ENCODE results near the gene NMBR. TPM values are rescaled to one million over a fixed set of nuclear protein-coding genes. Genes with fewer than 3 reads are reported as not detected.
A peak's percentile ranks its signal among the peaks of the same experiment; 100 is the strongest.
"Not testable (repeated sequence)": the region's sequence is repeated elsewhere in the genome, so short reads cannot be mapped to it uniquely, and the experiment has no call there.

Gene NMBR
- total RNA-seq, 2 donors from 2014 or later, result 0.33 TPM; not detected in 1

GRCh38 chr6:142112451-142113061, 34.4 kb downstream of the NMBR start:
- 0 to 1% methylated on average over 4 of the region's 4 CpGs for WGBS, 2 experiments (ENCODE audit: insufficient coverage in 1 of 2, insufficient read length in 1 of 2)
- Mint-ChIP-seq H3K9me3 (no peaks in the 10 kb centered on the region), H3K4me1 (no peaks in the 10 kb centered on the region), H3K4me3 (no peak overlapping the region), H3K27ac (no peak overlapping the region), H3K27me3 (ENCODE audit: insufficient read depth) (no peaks in the 10 kb centered on the region), H3K36me3 (ENCODE audit: low read depth) (no peaks in the 10 kb centered on the region)
- H3K27me3 ChIP-seq (ENCODE audit: control insufficient read depth, insufficient read depth, low read length, poor library complexity, severe bottlenecking), result no peaks in the 10 kb centered on the region
- peak; percentile 88 for TF ChIP-seq CTCF (conservative IDR thresholded peaks at IDR 0.05)
- H3K36me3 ChIP-seq (ENCODE audit: control insufficient read depth, insufficient read depth, low read length), result no peaks in the 10 kb centered on the region
- no peaks in the 10 kb centered on the region for H3K4me1 ChIP-seq (ENCODE audit: control insufficient read depth, insufficient read depth, low read length)
- H3K27ac ChIP-seq (ENCODE audit: low read depth, low read length), result no peak overlapping the region
- H3K9ac ChIP-seq (ENCODE audit: extremely low read depth, low read length, poor library complexity, severe bottlenecking), result no peak overlapping the region
- no peak overlapping the region for H3K4me3 ChIP-seq (ENCODE audit: low read length)
- peak; percentile 92 for DNase-seq
- H3K9me3 ChIP-seq (ENCODE audit: control insufficient read depth, low read length), result no peaks in the 10 kb centered on the region

- not testable (repeated sequence) for H3K36me3 Mint-ChIP-seq (ENCODE audit: low read depth); H3K27ac Mint-ChIP-seq; H3K9ac ChIP-seq (ENCODE audit: extremely low read depth, low read length, poor library complexity, severe bottlenecking); H3K36me3 ChIP-seq (ENCODE audit: control insufficient read depth, insufficient read depth, low read length); DNase-seq; H3K27ac ChIP-seq (ENCODE audit: low read depth, low read length); H3K4me3 Mint-ChIP-seq; H3K27me3 ChIP-seq (ENCODE audit: control insufficient read depth, insufficient read depth, low read length, poor library complexity, severe bottlenecking); H3K4me3 ChIP-seq (ENCODE audit: low read length); H3K9me3 Mint-ChIP-seq; H3K4me1 ChIP-seq (ENCODE audit: control insufficient read depth, insufficient read depth, low read length); H3K4me1 Mint-ChIP-seq; H3K27me3 Mint-ChIP-seq (ENCODE audit: insufficient read depth); H3K9me3 ChIP-seq (ENCODE audit: control insufficient read depth, low read length)
- 92 to 95% methylated on average over 7 to 8 of the region's 9 CpGs for WGBS, 2 experiments (ENCODE audit: insufficient coverage in 1 of 2, insufficient read length in 1 of 2)
Measured at GRCh38 chr6:142110820-142111219, 36.1 kb downstream of the NMBR start.

- not testable (repeated sequence) for DNase-seq; H3K27ac Mint-ChIP-seq; H3K36me3 ChIP-seq (ENCODE audit: control insufficient read depth, insufficient read depth, low read length); H3K9ac ChIP-seq (ENCODE audit: extremely low read depth, low read length, poor library complexity, severe bottlenecking); H3K4me1 Mint-ChIP-seq; H3K27me3 ChIP-seq (ENCODE audit: control insufficient read depth, insufficient read depth, low read length, poor library complexity, severe bottlenecking); H3K9me3 Mint-ChIP-seq; H3K4me3 Mint-ChIP-seq; H3K27ac ChIP-seq (ENCODE audit: low read depth, low read length); H3K4me3 ChIP-seq (ENCODE audit: low read length); H3K36me3 Mint-ChIP-seq (ENCODE audit: low read depth); H3K27me3 Mint-ChIP-seq (ENCODE audit: insufficient read depth); H3K4me1 ChIP-seq (ENCODE audit: control insufficient read depth, insufficient read depth, low read length); H3K9me3 ChIP-seq (ENCODE audit: control insufficient read depth, low read length)
- 94 to 97% methylated on average over 3 to 5 of the region's 5 CpGs for WGBS, 2 experiments (ENCODE audit: insufficient coverage in 1 of 2, insufficient read length in 1 of 2)
Measured at GRCh38 chr6:142104820-142105219, 42.1 kb downstream of the NMBR start.

GRCh38 chr6:142088858-142089216, 58.1 kb downstream of the NMBR start:
- H3K27ac ChIP-seq (ENCODE audit: low read depth, low read length), result no peak overlapping the region
- TF ChIP-seq CTCF (conservative IDR thresholded peaks at IDR 0.05), result no peak
- H3K36me3 Mint-ChIP-seq (ENCODE audit: low read depth), result no peaks in the 10 kb centered on the region
- H3K27me3 Mint-ChIP-seq (ENCODE audit: insufficient read depth), result peaks cover 18% of the 10 kb centered on the region
- H3K9ac ChIP-seq (ENCODE audit: extremely low read depth, low read length, poor library complexity, severe bottlenecking), result no peak overlapping the region
- H3K36me3 ChIP-seq (ENCODE audit: control insufficient read depth, insufficient read depth, low read length), result no peaks in the 10 kb centered on the region
- 9 to 30% methylated on average over 7 to 14 of the region's 14 CpGs for WGBS, 2 experiments (ENCODE audit: insufficient coverage in 1 of 2, insufficient read length in 1 of 2)
- DNase-seq, result peak; percentile 93
- H3K9me3 ChIP-seq (ENCODE audit: control insufficient read depth, low read length), result no peaks in the 10 kb centered on the region
- peak overlapping the region; percentile 53 for H3K4me3 Mint-ChIP-seq
- peaks cover 20% of the 10 kb centered on the region for H3K27me3 ChIP-seq (ENCODE audit: control insufficient read depth, insufficient read depth, low read length, poor library complexity, severe bottlenecking)
- H3K4me1 Mint-ChIP-seq, result peaks cover 5% of the 10 kb centered on the region
- H3K4me1 ChIP-seq (ENCODE audit: control insufficient read depth, insufficient read depth, low read length), result no peaks in the 10 kb centered on the region
- no peak overlapping the region for H3K27ac Mint-ChIP-seq
- H3K9me3 Mint-ChIP-seq, result no peaks in the 10 kb centered on the region
- H3K4me3 ChIP-seq (ENCODE audit: low read length), result peak overlapping the region; percentile 69
